ENCODE measurements around the gene ERFL.

DNA sequence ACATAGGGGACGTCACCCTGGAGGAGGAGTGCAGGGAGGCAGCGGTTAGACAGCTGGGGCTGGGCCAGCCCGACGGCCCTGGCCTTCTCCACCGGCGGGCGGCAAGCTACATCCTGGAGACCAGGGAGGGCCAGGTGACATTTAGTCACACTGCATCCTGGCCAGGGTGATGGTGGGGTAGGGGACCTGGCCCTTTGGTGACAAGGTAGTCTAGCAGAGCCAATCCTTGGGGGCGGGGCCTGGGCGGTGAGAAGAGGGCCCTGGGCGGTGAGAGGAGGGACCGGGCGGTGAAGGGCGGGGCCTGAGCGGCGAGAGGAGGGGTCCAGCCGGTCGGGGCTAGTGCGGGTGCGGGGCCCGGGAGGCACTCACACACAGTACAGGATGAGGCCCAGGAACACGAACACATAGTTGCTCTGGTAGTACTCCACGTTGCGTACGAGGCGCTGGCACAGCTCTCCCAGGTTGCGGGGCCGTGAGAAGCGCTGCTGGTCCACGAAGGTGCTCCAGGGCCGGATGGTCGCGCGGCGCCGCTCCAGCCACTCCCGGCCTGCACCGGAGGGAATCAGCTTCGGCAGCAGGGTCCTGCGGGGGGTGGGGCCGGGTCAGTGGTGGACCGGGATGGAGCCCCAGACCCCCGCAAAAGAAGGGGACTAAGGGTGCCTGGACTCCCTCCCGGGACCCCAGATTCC, 30.3 kb upstream of the ERFL start:
- TF ChIP-seq, protein P1, sequence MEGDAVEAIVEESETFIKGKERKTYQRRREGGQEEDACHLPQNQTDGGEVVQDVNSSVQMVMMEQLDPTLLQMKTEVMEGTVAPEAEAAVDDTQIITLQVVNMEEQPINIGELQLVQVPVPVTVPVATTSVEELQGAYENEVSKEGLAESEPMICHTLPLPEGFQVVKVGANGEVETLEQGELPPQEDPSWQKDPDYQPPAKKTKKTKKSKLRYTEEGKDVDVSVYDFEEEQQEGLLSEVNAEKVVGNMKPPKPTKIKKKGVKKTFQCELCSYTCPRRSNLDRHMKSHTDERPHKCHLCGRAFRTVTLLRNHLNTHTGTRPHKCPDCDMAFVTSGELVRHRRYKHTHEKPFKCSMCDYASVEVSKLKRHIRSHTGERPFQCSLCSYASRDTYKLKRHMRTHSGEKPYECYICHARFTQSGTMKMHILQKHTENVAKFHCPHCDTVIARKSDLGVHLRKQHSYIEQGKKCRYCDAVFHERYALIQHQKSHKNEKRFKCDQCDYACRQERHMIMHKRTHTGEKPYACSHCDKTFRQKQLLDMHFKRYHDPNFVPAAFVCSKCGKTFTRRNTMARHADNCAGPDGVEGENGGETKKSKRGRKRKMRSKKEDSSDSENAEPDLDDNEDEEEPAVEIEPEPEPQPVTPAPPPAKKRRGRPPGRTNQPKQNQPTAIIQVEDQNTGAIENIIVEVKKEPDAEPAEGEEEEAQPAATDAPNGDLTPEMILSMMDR (IDR thresholded peaks at IDR 0.05): no peak
- TF ChIP-seq POLR2A (IDR thresholded peaks at IDR 0.05; ENCODE audit: low read depth) (peak; percentile 29), POLR2AphosphoS5 (IDR thresholded peaks at IDR 0.05) (peak; percentile 52 to 71), EP300 (IDR thresholded peaks at IDR 0.05) (no peak)

All from esophagus muscularis mucosa (tissue), 4 donors.